OCI-LY1 (cell line): Measurements from ENCODE around the gene RPLP2.

Source experiments
- H2AFZ ChIP-seq: fragments of 200-600 bp; sonication (generic), shearing (Covaris generic); 2 replicates; pipeline ENCODE4 v1.6.0; 2014; ENCODE audit warnings: antibody characterized with exemption, mild to moderate bottlenecking, low read length
- H3F3A ChIP-seq: fragments of 200-600 bp; sonication (generic), shearing (Covaris generic); 2 replicates; pipeline ENCODE4 v1.6.0; 2014; ENCODE audit warnings: mild to moderate bottlenecking, antibody characterized with exemption, low read length, moderate library complexity; ENCODE audit not compliant: insufficient read depth
- H3K27ac ChIP-seq: fragments of 200-600 bp; sonication (generic); 2 replicates; pipeline ENCODE4 v1.5.1; 2014; ENCODE audit warnings: low read length, mixed run types, mild to moderate bottlenecking, low read depth; ENCODE audit not compliant: poor library complexity, severe bottlenecking
- H3K27me3 ChIP-seq: fragments of 200-600 bp; sonication (generic); 2 replicates; pipeline ENCODE4 v1.6.0; 2014; ENCODE audit warnings: antibody characterized with exemption, mild to moderate bottlenecking, low read length, moderate library complexity; ENCODE audit not compliant: insufficient read depth
- H3K36me3 ChIP-seq: fragments of 200-600 bp; sonication (generic); 2 replicates; pipeline ENCODE4 v1.6.1; 2014; ENCODE audit warnings: mild to moderate bottlenecking, antibody characterized with exemption, low read length, moderate library complexity, mixed read lengths; ENCODE audit not compliant: insufficient read depth
- H3K4me1 ChIP-seq: fragments of 200-600 bp; sonication (generic); 2 replicates; pipeline ENCODE4 v1.5.1; 2014; ENCODE audit warnings: mild to moderate bottlenecking, low read length, moderate library complexity; ENCODE audit not compliant: insufficient read depth, severe bottlenecking
- H3K4me2 ChIP-seq: fragments of 200-600 bp; sonication (generic), shearing (Covaris generic); 2 replicates; pipeline ENCODE4 v1.6.1; 2014; ENCODE audit warnings: low read length
- H3K4me3 ChIP-seq: fragments of 200-600 bp; sonication (generic); 2 replicates; pipeline ENCODE4 v1.5.1; 2014; ENCODE audit warnings: low read length, low read depth, mild to moderate bottlenecking, mixed read lengths; ENCODE audit not compliant: poor library complexity, severe bottlenecking
- H3K79me2 ChIP-seq: fragments of 200-600 bp; shearing (Covaris generic); 2 replicates; pipeline ENCODE4 v1.6.1; 2016; ENCODE audit warnings: mixed run types, low read length, mixed read lengths; ENCODE audit not compliant: insufficient read depth
- H3K9ac ChIP-seq: fragments of 200-600 bp; sonication (generic), shearing (Covaris generic); 2 replicates; pipeline ENCODE4 v1.6.1; 2014; ENCODE audit warnings: mild to moderate bottlenecking, low read length, mixed read lengths
- H3K9me2 ChIP-seq: fragments of 200-600 bp; sonication (generic), shearing (Covaris generic); 2 replicates; pipeline ENCODE4 v1.6.1; 2014; ENCODE audit warnings: low read depth, mild to moderate bottlenecking, low read length, mixed read lengths
- H3K9me3 ChIP-seq: fragments of 200-600 bp; shearing (Covaris generic); 2 replicates; pipeline ENCODE4 v1.6.1; 2014; ENCODE audit warnings: low read length, mixed read lengths
- H4K20me1 ChIP-seq: fragments of 200-600 bp; sonication (generic), shearing (Covaris generic); 2 replicates; pipeline ENCODE4 v1.6.0; 2016; ENCODE audit warnings: mild to moderate bottlenecking, low read length; ENCODE audit not compliant: insufficient read depth
- CTCF ChIP-seq: fragments of 200-600 bp; sonication (generic), shearing (Covaris generic); IDR thresholded peaks from 2 replicates; pipeline ENCODE4 v1.5.1; 2017; ENCODE audit warnings: mild to moderate bottlenecking, antibody characterized with exemption, low read length, moderate library complexity, mixed read lengths
- EZH2 ChIP-seq: fragments of 200-600 bp; sonication (generic), shearing (Covaris generic); IDR thresholded peaks from 2 replicates; pipeline ENCODE4 v1.8.0; 2017; ENCODE audit warnings: borderline replicate concordance, mixed run types, mild to moderate bottlenecking, antibody characterized with exemption, low read length, moderate library complexity, mixed read lengths

The RPLP2 gene

GRCh38 chr11:766106-766935, 43.4 kb upstream of the RPLP2 start:
- no peak overlapping the region for H3K4me2 ChIP-seq
- TF ChIP-seq EZH2, result no peak
- TF ChIP-seq CTCF, result no peak
- no peaks in the 10 kb centered on the region for H3K79me2 ChIP-seq
- H2AFZ ChIP-seq, result no peak overlapping the region
- H3K9ac ChIP-seq, result no peak overlapping the region
- no peaks in the 10 kb centered on the region for H4K20me1 ChIP-seq
- no peaks in the 10 kb centered on the region for H3F3A ChIP-seq
- H3K27me3 ChIP-seq, result no peaks in the 10 kb centered on the region
- H3K9me3 ChIP-seq, result no peaks in the 10 kb centered on the region
- no peaks in the 10 kb centered on the region for H3K9me2 ChIP-seq
- H3K4me1 ChIP-seq, result peaks cover 5% of the 10 kb centered on the region
- no peak overlapping the region for H3K27ac ChIP-seq
- peaks cover 75% of the 10 kb centered on the region for H3K36me3 ChIP-seq
- no peak overlapping the region for H3K4me3 ChIP-seq

GRCh38 chr11:766936-767210, 42.9 kb upstream of the RPLP2 start:
- Histone ChIP-seq H3K4me2 (no peak overlapping the region), H4K20me1 (no peaks in the 10 kb centered on the region), H3K4me3 (no peak overlapping the region), H3K36me3 (peaks cover 75% of the 10 kb centered on the region), H3K27ac (no peak overlapping the region), H3K79me2 (no peaks in the 10 kb centered on the region), H3K4me1 (peaks cover 5% of the 10 kb centered on the region), H3K9me2 (no peaks in the 10 kb centered on the region), H3K9ac (no peak overlapping the region), H3K9me3 (no peaks in the 10 kb centered on the region), H3K27me3 (no peaks in the 10 kb centered on the region), H3F3A (no peaks in the 10 kb centered on the region), H2AFZ (no peak overlapping the region)
- TF ChIP-seq EZH2 (no peak), CTCF (no peak)

GRCh38 chr11:767238-767637, 42.5 kb upstream of the RPLP2 start:
- H3K4me1 ChIP-seq, result peaks cover 5% of the 10 kb centered on the region

More at GRCh38 chr11:767238-767637, 42.5 kb upstream of the RPLP2 start:
- H4K20me1 ChIP-seq, result no peaks in the 10 kb centered on the region
- H3K9me2 ChIP-seq, result no peaks in the 10 kb centered on the region
- H3K4me2 ChIP-seq, result no peak overlapping the region
- no peaks in the 10 kb centered on the region for H3F3A ChIP-seq
- H2AFZ ChIP-seq, result no peak overlapping the region
- no peaks in the 10 kb centered on the region for H3K79me2 ChIP-seq
- H3K9me3 ChIP-seq, result no peaks in the 10 kb centered on the region
- H3K27me3 ChIP-seq, result no peaks in the 10 kb centered on the region
- no peak overlapping the region for H3K4me3 ChIP-seq
- H3K27ac ChIP-seq, result no peak overlapping the region
- TF ChIP-seq EZH2 (no peak), CTCF (no peak)
- H3K9ac ChIP-seq, result no peak overlapping the region
- H3K36me3 ChIP-seq, result peaks cover 74% of the 10 kb centered on the region
